Ishikawa (cell line): ENCODE measurements around the gene STH.
A peak's percentile ranks its signal among the peaks of the same experiment; 100 is the strongest.

ENCODE experiments used
- CEBPB ChIP-seq: IDR thresholded peaks from 2 replicates; pipeline ENCODE4 v1.6.1; 2012
- CREB1 ChIP-seq: IDR thresholded peaks from 2 replicates; pipeline ENCODE4 v1.6.1; 2012; ENCODE audit warnings: low read depth
- EGR1 ChIP-seq: IDR thresholded peaks from 2 replicates; pipeline ENCODE4 v1.6.1; 2012
- EP300 ChIP-seq: IDR thresholded peaks from 2 replicates; pipeline ENCODE4 v1.6.1; 2012; ENCODE audit warnings: borderline replicate concordance
- FOXM1 ChIP-seq: IDR thresholded peaks from 2 replicates; pipeline ENCODE4 v1.6.1; 2012; ENCODE audit warnings: low read depth, borderline replicate concordance
- MAX ChIP-seq: IDR thresholded peaks from 2 replicates; pipeline ENCODE4 v1.6.1; 2012
- NFIC ChIP-seq: IDR thresholded peaks from 2 replicates; pipeline ENCODE4 v1.6.1; 2012
- RAD21 ChIP-seq: IDR thresholded peaks from 2 replicates; pipeline ENCODE4 v1.6.1; 2012; ENCODE audit warnings: low read depth
- TAF1 ChIP-seq: IDR thresholded peaks from 2 replicates; pipeline ENCODE4 v1.6.1; 2012; ENCODE audit warnings: low read depth, mild to moderate bottlenecking
- TCF12 ChIP-seq: IDR thresholded peaks from 2 replicates; pipeline ENCODE4 v1.6.1; 2012; ENCODE audit warnings: low read depth
- TEAD4 ChIP-seq: IDR thresholded peaks from 2 replicates; pipeline ENCODE4 v1.6.1; 2012
- USF1 ChIP-seq: IDR thresholded peaks from 2 replicates; pipeline ENCODE4 v1.6.1; 2012
- YY1 ChIP-seq: IDR thresholded peaks from 2 replicates; pipeline ENCODE4 v1.6.1; 2012; ENCODE audit warnings: low read depth
- ZBTB7A ChIP-seq: IDR thresholded peaks from 2 replicates; pipeline ENCODE4 v1.6.1; 2012; ENCODE audit warnings: low read depth
- TF ChIP-seq, protein P1 (sequence below): IDR thresholded peaks from 2 replicates; pipeline ENCODE4 v1.6.1; 2012; ENCODE audit warnings: low read depth, mild to moderate bottlenecking

STH gene

DNA sequence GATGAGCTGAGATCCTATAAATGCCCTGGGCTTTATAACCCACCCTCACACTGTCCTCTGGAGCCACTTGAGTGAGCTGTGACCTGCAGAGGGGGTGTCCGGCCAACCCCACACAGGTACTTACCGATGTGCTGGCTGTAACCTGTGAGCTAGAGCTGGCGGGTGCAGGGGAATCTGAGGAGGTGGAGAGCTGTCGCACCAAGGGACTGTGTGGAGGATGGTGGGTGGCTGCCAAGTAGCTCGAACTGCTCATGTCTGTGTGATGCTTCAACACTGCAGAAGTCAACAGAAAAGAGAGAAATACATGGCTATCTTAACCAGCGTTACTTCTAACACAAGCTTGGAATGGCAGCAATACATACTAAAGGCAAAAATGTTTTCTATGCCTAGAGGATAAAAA is 39.4 kb downstream of the STH start:
- no peak for TF ChIP-seq TCF12
- TF ChIP-seq CREB1 = no peak
- no peak for TF ChIP-seq TAF1
- TF ChIP-seq FOXM1 = no peak

- TF ChIP-seq YY1 (no peak), EP300 (no peak), ZBTB7A (no peak), TAF1 (no peak), MAX (no peak), CREB1 (no peak), TCF12 (no peak), NFIC (no peak), TEAD4 (no peak), EGR1 (no peak)
Measured at GRCh38 chr17:46038937-46039336, 39.9 kb downstream of the STH start.

DNA sequence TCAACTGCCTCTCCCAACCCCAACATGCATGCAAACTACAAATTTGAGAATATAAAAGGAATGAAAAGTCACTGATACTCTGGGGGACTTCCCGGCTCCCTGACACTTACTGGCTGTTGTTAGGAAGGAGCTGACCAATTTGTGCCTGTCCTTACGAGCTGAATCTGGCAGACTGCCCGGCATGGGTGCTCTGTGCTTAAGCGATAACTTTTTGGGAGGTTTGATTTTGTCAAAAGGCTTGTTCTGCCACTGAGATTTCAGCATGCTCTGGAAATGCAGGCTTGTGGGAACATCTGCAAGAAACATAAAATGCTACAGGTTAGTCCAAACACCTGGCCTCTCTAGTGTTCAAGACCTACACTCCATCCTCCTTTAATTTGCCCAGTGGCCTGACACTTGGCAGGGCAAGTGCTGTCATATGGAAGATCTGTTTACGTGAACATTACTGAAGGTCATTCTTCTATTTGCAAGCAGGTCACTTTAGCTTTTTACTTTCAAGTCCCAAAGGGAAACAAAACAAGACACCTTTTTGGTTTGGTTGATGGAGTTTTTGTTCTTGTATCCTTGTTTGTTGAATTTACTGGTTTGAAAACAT is 40.6 kb downstream of the STH start:
- TF ChIP-seq RAD21 (no peak), TCF12 (no peak), FOXM1 (no peak), CREB1 (no peak), CEBPB (no peak), MAX (no peak), TEAD4 (no peak), NFIC (no peak), USF1 (no peak), EGR1 (no peak), TAF1 (no peak), YY1 (no peak)

- no peak for TF ChIP-seq FOXM1
- TF ChIP-seq EP300 = no peak
- no peak for TF ChIP-seq RAD21
- TF ChIP-seq EGR1 = no peak
- no peak for TF ChIP-seq MAX
- TF ChIP-seq ZBTB7A = no peak
- no peak for TF ChIP-seq CEBPB
- TF ChIP-seq YY1 = no peak
Measured at GRCh38 chr17:46042246-46042645, 43.2 kb downstream of the STH start.

GRCh38 chr17:46042925-46043324 is 43.9 kb downstream of the STH start:
- TF ChIP-seq CEBPB = no peak
- TF ChIP-seq RAD21 = no peak
- no peak for TF ChIP-seq CREB1

- no peak for TF ChIP-seq EGR1
- no peak for TF ChIP-seq FOXM1
- TF ChIP-seq TEAD4 = no peak
- TF ChIP-seq TAF1 = no peak
- TF ChIP-seq USF1 = no peak
- TF ChIP-seq CREB1 = no peak
- TF ChIP-seq TCF12 = no peak
- no peak for TF ChIP-seq ZBTB7A
- TF ChIP-seq RAD21 = no peak
- TF ChIP-seq EP300 = no peak
- TF ChIP-seq, protein P1, sequence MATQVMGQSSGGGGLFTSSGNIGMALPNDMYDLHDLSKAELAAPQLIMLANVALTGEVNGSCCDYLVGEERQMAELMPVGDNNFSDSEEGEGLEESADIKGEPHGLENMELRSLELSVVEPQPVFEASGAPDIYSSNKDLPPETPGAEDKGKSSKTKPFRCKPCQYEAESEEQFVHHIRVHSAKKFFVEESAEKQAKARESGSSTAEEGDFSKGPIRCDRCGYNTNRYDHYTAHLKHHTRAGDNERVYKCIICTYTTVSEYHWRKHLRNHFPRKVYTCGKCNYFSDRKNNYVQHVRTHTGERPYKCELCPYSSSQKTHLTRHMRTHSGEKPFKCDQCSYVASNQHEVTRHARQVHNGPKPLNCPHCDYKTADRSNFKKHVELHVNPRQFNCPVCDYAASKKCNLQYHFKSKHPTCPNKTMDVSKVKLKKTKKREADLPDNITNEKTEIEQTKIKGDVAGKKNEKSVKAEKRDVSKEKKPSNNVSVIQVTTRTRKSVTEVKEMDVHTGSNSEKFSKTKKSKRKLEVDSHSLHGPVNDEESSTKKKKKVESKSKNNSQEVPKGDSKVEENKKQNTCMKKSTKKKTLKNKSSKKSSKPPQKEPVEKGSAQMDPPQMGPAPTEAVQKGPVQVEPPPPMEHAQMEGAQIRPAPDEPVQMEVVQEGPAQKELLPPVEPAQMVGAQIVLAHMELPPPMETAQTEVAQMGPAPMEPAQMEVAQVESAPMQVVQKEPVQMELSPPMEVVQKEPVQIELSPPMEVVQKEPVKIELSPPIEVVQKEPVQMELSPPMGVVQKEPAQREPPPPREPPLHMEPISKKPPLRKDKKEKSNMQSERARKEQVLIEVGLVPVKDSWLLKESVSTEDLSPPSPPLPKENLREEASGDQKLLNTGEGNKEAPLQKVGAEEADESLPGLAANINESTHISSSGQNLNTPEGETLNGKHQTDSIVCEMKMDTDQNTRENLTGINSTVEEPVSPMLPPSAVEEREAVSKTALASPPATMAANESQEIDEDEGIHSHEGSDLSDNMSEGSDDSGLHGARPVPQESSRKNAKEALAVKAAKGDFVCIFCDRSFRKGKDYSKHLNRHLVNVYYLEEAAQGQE = no peak
- TF ChIP-seq MAX = no peak
- no peak for TF ChIP-seq YY1
- no peak for TF ChIP-seq CEBPB
- TF ChIP-seq NFIC = no peak
Measured at GRCh38 chr17:46043606-46044005, 44.6 kb downstream of the STH start.

DNA sequence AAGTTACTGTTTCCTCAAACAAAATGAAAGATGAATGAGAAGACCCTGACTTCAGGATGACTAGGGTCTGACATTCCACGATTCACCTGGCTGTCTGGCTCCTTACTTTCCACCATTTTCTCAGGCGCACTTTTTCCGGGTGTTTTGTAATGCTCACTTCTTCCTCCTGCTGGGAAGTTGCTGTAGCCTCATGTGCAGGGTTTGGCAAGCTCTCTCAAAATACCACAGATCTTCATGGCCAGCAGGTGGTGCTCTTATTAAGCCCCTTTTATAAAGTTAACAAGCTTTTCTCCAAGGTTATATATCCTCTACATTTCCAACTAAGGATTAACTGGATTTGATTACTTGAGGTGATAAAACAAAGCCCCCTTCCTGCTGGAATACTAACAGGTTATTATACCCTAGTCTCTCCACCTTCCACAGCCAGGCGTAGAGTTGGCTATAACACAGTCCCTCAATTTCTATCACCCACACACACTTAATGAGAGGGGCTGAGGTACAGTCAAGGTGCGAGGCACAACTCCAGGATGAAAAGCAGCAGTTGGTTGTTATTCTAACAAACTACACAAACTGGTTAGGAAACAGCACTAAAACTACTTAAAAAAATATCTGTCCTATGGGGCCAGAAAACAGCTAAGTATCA is 45.4 kb downstream of the STH start:
- TF ChIP-seq RAD21 (peak; percentile 70), USF1 (no peak), NFIC (peak; percentile 67), MAX (peak; percentile 49; the same call in 1 of the 2 replicates), EGR1 (no peak), YY1 (peak; percentile 56; the same call in 1 of the 2 replicates), CEBPB (peak; percentile 60), ZBTB7A (no peak), TEAD4 (peak; percentile 42; the same call in 1 of the 2 replicates)
- TF ChIP-seq, protein P1 = no peak
